IPS-18c (cell line): Measurements from ENCODE around the gene GLP1R.

Experiments
- H3K4me3 ChIP-seq: 2 replicates; pipeline ENCODE4 v1.7.0; 2013; ENCODE audit warnings: low read depth, mild to moderate bottlenecking, low read length, moderate library complexity; ENCODE audit not compliant: insufficient read depth
- H3K9me3 ChIP-seq: one replicate; pipeline ENCODE4 v1.6.1; 2013; ENCODE audit warnings: mild to moderate bottlenecking, low read length, moderate library complexity; ENCODE audit not compliant: control insufficient read depth, insufficient read depth

The GLP1R gene

DNA sequence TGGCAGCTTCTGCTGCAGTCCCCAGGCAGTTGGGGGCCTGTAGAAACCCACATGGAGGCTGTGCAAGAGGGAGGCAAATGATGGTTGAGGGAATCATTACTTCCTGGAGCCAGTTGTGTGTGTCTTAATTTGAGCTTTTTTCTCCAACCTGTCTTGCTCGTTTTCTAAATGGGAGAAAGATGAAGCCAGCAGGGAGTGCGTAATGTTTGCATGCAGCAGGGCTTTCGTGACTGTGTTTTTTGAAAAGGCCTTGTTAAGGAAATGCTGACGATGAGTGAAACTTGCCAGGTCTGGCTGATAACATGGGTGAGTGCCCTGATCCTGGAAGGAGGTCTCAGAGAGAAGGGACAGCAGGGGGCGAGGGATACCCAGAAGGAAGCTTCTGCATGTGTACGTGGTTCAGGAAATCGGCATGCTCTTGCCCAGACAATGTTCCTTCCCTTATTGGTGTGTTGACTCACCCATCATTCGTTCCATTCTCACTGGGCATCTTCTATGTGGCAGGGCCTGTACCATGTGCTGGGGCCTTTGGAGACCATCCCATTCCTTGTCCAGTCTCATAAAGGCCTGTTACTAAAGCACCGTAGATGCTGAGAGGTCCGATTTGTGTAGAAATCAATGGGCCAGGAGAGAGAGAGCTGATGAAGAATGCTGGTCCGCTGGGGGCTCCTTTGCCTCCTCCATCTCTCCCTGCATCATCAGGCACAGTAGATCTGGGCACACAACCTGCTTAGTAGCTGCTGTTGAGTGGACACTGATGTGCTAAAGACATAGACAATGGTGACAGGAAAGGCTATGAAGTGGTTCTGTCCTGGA, 27.4 kb downstream of the GLP1R start:
- Histone ChIP-seq H3K9me3 (peaks cover 2% of the 10 kb centered on the region), H3K4me3 (no peak overlapping the region)

DNA sequence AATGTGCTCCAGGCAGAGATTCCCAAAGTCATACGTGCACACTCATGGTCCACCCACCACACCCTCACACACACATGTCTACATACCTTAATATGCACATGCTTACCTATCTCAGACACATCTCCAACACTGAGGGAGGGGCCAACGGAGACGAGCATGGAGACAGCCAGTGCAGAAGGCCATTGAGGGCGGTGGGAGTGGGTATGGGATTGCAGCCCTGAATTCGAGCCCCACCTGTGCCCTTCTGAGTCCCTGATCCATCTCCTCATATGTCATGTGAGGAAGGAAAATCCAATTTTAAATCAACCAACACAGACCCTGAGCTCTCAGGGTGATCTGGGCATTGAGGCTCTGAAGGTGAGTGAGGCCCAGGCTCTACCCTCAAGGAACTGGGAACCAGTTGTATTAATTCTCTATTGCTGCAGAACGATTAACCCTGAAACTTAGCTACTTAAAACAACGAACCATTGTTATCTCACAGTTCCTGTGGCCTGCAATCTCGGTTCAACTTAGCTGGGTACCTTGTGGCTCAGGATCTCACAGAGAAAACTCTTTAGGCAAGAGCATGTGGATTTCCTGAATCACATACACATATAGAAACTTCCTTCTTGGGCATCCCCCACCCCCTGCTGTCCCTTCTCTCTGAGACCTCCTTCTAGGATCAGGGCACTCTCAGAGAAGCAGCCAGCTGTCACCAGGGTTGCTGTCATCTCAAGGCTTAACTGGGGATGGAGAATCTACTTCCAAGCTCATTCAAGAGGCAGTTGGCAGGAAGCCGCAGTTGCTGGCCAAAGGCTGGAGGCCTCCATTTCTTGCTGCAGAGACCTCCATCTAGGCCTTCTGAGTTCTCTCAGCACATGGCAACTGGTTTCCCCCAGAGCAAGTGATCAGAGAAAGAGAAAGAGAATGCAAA, 28.3 kb downstream of the GLP1R start:
- no peaks in the 10 kb centered on the region for H3K9me3 ChIP-seq
- H3K4me3 ChIP-seq: no peak overlapping the region

DNA sequence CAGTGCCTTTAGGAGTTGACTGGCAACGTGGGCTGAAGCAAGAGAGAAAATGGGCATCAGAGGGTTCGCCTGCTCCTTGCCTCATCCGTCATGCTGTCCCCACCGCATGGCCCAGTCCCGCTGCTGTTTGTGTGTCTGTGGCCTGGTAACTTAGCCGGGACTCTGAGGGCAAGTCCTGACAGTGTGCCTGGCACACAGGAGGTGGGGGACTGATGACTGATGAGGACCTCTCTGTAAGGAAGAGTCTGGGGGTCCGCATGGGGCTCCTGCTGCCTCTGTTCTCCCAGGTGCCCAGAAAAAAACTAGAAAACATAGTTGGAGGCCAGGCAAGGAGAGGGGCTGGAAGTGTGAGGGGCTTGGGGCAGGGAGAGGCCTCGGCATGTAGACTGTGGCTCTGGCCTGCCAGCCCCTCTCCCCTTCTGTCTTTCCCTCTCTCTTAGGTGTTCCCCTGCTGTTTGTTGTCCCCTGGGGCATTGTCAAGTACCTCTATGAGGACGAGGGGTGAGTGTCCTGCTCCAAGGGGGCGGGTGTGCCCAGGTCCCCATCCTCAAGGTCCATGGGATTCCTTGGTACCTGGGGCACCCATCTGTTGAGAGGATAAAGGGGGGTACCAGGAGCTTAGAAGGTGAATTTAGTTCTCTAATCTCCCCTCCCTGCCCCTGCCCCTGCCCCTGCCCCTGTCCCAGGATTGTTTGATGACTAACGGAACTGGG, 29.5 kb downstream of the GLP1R start:
- no peak overlapping the region for H3K4me3 ChIP-seq
- H3K9me3 ChIP-seq: no peaks in the 10 kb centered on the region

DNA sequence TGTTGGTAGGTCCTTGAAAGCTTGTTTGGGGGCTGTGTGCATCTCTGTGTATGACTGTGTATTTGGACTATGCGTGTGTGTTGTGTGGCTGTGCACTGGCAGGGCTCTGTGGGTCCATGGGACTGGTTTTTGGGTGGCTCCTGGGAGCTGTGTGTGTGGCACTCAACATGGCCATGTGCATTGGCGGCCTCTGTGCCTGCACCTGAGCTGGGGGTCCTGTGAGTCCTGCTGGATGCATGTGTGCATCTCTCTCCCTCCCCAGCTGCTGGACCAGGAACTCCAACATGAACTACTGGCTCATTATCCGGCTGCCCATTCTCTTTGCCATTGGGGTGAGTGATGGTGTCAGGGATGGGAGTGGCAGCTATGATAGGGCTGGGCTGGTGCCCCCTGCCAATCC, 30.1 kb downstream of the GLP1R start:
- no peaks in the 10 kb centered on the region for H3K9me3 ChIP-seq

DNA sequence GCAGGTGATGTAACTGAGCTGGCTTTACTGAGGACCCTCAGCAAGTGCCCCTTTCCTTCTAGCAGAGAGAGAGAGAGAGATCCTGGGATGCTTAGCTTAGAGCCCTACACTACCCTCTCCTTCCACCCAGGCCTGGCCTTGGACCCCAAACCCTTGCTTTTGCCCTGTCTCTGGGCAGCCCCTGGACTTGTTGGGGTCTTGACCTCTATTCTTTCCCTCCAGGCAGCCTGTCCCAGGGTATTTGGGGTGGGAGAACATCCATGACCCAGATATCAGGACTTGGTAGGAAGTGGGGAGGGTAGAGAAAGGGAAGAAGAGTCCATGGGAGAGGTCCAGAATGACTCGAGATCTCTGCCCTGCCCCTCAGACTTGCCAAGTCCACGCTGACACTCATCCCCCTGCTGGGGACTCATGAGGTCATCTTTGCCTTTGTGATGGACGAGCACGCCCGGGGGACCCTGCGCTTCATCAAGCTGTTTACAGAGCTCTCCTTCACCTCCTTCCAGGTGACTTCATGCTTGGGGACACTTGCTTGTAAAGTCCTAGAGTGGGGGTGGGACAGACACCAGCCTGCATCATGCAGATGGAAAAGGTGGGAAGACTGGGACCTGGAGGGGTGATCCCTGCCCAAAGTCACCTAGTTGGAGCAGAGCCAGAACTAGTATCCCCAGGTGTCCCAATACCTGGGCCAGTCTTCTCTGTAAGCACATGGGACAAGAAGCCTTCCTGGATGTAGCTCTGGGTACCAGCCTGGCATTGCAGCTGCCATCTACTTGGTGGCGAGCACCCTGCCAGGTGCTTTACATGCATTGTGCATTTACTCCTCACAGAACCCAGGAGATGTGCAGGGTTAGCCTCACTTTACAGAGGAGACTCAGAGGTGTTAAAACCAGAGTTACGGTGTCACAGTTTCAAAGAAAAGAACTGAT, 30.9 kb downstream of the GLP1R start:
- Histone ChIP-seq H3K9me3 (no peaks in the 10 kb centered on the region), H3K4me3 (no peak overlapping the region)

More for the DNA sequence above, 30.1 kb downstream of the GLP1R start:
- no peak overlapping the region for H3K4me3 ChIP-seq

DNA sequence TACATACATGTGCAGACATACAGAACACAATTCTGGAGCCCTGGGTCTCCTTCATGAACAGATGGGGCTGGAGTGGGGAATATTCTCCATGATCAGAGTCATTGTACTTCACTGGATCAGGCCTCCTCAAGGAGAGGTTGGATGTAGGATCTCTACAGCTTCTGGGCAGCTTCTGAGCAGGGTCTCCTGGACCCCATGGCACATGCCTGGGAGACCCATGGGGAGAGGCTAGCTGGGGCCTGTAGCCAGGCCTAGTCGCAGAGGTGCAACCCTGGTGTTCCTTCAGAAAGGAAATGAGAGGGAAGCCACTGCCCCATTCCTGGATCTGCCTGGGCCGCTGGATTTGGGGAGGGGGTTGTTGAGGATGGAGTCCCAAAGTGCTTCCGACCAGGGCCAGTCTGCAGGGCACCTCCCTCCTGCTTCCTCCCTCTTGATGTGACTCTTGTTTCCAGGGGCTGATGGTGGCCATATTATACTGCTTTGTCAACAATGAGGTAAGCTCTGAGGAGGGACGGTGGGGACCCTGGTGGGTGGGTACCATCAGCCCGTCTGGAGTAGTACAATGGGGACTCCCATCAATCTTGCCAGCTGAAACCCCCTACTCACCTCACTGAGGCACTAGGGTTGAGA, 31.8 kb downstream of the GLP1R start:
- Histone ChIP-seq H3K4me3 (no peak overlapping the region), H3K9me3 (no peaks in the 10 kb centered on the region)

DNA sequence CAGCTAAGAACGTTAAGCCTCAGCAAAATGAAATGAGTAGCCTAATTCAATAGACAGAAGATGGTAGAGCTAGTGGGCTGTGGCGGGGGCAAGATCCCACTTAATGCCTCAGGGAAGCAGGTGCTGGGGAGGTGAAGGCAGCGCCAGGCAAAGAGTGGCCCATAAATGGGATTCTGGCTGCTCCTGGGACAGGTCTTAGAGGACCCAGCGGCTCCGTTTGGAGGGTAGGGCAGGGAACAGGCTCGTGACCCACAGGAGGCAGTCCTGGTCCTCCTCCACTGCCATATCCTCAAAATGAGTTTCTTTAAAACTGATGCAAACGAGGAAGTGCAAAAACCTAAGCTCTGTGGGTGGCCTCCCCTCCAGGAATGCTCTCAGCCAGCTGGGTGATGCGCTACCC, 33.7 kb downstream of the GLP1R start:
- Histone ChIP-seq H3K4me3 (no peak overlapping the region), H3K9me3 (peaks cover 2% of the 10 kb centered on the region)

DNA sequence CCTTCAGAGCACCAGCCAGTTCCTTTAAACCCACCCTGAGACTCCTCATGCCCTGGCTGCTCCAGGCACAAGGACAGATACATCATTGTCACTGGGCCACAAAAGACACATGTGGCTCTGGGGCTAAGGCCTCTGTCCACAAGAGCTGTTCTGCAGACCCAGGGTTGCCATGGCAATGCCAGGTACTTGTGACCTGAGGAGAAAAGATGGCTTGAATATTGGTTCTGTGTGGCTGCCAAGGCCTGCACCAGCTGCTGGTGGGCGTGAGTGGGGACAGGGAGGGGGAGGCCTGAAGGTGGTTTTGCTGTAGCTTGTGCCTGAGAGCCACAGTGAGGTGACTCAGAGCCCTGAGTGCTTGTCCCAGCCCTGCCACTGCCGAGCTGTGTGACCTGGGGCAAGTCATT, 34.7 kb downstream of the GLP1R start:
- peaks cover 2% of the 10 kb centered on the region for H3K9me3 ChIP-seq
- no peak overlapping the region for H3K4me3 ChIP-seq

DNA sequence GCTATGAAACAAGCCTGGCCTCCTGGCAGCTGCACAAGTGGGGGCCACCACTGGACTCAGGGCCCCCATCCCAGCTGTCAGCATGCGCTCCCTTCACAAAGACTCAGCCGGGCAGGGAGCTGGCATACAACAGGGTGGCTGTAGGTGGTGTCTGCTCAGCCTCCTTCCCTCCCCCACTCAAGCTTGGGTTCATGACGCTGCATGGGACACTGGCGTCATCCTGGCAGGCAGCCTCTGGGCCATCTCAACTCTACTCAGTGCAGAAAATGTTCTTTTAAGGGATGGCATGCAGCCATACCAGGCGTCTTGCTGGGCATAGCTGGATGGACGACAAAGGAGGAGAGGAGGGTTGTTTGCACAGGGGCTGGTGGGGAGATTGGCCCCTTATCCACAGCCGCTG, 35.9 kb downstream of the GLP1R start:
- peaks cover 2% of the 10 kb centered on the region for H3K9me3 ChIP-seq
- no peak overlapping the region for H3K4me3 ChIP-seq

DNA sequence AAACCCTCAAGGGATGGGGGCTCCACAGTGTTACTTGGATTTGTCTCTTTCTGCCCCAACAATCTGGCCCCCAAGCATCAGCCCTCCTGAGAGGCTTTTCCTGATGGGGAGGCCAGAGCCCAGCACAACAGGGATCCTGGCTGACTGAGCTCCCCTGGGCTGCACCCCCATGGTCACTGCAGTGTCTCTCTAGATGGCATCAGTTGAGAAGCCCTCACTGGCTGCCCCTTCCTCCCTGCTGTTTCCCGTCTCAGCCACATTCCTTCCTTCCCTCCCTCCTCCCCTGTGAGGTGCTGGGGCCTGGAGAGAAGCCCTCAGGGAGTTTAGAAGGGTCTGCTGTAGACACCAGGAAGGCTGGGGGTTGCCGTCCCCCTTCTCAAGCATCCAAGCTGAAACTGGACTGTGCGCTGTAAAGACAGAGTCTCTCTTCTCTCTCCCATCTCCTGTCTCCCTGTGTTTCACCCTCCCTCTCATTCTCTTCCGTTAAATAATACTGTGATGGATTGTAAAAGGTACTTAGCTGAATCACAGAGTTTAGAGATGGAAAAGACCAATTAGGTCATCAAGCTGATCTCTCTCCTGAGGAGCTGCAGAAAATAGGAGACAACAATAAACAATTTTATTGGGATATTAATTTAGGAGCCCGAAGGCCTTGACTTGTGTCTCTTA, 36.7 kb downstream of the GLP1R start:
- H3K9me3 ChIP-seq: peaks cover 2% of the 10 kb centered on the region
- H3K4me3 ChIP-seq: no peak overlapping the region

DNA sequence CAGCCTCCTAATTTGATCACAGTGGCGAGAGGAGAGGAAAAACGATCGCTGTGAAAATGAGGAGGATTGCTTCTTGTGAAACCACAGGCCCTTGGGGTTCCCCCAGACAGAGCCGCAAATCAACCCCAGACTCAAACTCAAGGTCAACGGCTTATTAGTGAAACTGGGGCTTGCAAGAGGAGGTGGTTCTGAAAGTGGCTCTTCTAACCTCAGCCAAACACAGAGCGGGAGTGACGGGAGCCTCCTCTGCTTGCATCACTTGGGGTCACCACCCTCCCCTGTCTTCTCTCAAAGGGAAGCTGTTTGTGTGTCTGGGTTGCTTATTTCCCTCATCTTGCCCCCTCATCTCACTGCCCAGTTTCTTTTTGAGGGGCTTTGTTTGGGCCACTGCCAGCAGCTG, 37.7 kb downstream of the GLP1R start:
- Histone ChIP-seq H3K4me3 (no peak overlapping the region; the same call in 1 of the 2 replicates), H3K9me3 (peaks cover 2% of the 10 kb centered on the region)

DNA sequence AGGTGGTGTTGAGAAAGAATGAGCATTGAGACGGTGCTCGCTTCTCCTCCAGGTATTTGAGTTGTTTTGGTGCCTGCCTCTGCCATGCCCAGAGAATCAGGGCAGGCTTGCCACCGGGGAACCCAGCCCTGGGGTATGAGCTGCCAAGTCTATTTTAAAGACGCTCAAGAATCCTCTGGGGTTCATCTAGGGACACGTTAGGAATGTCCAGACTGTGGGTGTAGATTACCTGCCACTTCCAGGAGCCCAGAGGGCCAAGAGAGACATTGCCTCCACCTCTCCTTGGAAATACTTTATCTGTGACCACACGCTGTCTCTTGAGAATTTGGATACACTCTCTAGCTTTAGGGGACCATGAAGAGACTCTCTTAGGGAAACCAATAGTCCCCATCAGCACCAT, 38.1 kb downstream of the GLP1R start:
- no peak overlapping the region for H3K4me3 ChIP-seq
- H3K9me3 ChIP-seq: peaks cover 2% of the 10 kb centered on the region

DNA sequence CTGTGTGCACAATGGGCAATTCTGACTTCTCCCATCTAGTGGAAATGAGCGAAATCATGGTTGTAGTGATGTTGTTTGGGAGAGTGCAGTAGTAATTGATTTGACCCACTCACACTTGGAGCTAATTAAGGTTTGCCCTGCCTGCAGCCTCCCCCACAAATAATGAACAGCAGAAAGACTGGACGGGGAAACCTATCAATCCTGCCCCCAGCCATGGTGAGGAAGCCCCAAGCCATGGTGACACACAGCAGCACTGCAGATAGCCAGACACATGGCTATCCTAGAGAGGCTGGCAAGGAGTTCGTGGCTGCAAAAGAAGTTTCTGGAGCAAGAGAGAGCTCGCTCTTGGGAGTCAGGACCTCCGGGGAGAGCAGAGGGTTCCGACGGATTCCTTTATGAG, 38.6 kb downstream of the GLP1R start:
- Histone ChIP-seq H3K9me3 (peaks cover 2% of the 10 kb centered on the region), H3K4me3 (no peak overlapping the region)

DNA sequence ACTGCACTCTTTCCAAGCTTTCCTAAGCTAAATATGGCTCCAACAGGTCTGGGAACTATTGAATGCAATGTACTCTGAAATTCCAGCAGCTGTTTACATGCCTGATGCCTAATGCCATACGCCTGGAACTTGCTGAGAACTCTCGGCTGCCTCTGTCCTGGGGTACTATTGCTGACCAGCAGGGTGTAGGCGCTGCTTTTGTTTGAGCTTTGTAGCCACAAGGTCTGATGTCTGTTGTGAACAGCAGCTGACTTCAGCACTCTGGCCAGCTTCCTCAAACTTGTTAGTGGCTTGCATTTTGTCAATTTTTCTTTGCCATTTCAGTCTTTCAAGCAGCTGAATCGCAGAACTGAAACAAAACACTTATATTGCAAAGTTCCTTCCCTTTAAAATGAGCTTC, 39.8 kb downstream of the GLP1R start:
- Histone ChIP-seq H3K4me3 (no peak overlapping the region), H3K9me3 (peaks cover 2% of the 10 kb centered on the region)

DNA sequence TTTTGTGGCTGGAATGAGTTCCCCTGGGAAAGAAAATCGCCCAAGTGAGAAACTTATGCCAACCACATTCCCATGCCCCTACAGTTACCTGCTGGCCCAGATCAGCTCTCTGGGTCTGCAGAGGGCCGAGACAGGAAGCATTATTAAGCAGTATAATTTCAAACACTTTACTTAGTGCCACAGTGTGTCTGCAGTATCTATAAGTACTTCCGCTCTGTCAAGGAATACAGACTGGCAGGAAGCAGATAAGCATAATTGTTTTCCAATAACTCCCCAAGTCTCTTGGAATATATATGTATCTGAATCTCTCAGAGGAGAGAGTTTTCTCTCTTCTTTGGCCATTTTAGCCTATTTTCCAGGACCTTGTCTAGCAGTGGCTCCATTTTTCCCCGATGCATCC, 41.5 kb downstream of the GLP1R start:
- peaks cover 2% of the 10 kb centered on the region for H3K9me3 ChIP-seq

DNA sequence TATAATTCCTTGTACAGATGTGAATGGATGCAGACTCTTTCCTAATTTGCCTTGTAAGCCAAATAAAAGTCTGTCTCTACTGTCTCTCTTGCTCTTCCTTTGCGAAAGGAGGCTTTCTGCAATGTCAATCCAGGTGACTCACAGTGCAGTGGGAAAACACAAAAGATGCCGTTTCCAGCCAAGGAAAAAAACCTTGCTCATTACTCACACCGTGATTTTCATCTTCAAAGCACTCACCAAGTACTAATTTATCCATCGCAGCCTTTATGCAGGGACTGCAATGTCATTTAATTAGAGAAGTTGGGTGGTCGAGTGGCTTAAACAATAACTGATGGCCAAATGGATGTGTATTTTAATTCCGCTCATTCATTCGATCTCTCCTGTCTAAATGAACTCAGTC, 42.6 kb downstream of the GLP1R start:
- Histone ChIP-seq H3K4me3 (no peak overlapping the region), H3K9me3 (no peaks in the 10 kb centered on the region)

More for the DNA sequence above, 41.5 kb downstream of the GLP1R start:
- H3K4me3 ChIP-seq: no peak overlapping the region
